B cell (primary cell): ENCODE measurements around the gene IGSF9B. TPM values are rescaled to one million over a fixed set of nuclear protein-coding genes. Genes with fewer than 3 reads are reported as not detected.

Experiments used
- ATAC-seq: fragments of 200-7000 bp; cut with Tn5 transposase; one replicate; pipeline ENCODE4 v1.10.0; 2021; ENCODE audit warnings: low read depth, mild to moderate bottlenecking, moderate number of reproducible peaks, moderate library complexity
- CTCF ChIA-PET: fragments of 350-600 bp; sonication (Branson Sonifier 250); formaldehyde crosslinking; loops from one replicate; lab custom pipeline; 2021; ENCODE audit warnings: antibody characterized with exemption, inconsistent platforms; lab: Charles Lee
- POLR2A ChIA-PET: fragments of 350-600 bp; sonication (Branson Sonifier 250); formaldehyde crosslinking; loops from one replicate; lab custom pipeline; 2021; ENCODE audit warnings: antibody characterized with exemption; lab: Charles Lee
- DNase-seq: peaks from one replicate; pipeline ENCODE4 v3.0.0; 2013
- H2AFZ ChIP-seq: 2 replicates; pipeline ENCODE4 v1.6.1; 2012; ENCODE audit warnings: mild to moderate bottlenecking, low read depth, low read length; ENCODE audit not compliant: insufficient read depth, poor library complexity, severe bottlenecking
- H3K27ac ChIP-seq, 2 donors: 1 replicate in 1 of 2; 2 replicates in 1 of 2; pipeline ENCODE4 v1.5.1; 2012 to 2013; ENCODE audit warnings: low read length in 2 of 2, mild to moderate bottlenecking in 2 of 2, moderate library complexity in 1 of 2
- H3K27me3 ChIP-seq, 4 experiments: fragments of 200-600 bp in 1 of 4; sonication (generic) in 1 of 4; replicated peaks in 1 of 4; 1 replicate in 2 of 4; 2 replicates in 2 of 4; pipeline versions ENCODE4 v1.6.1 to v1.7.0; 2013 to 2016; ENCODE audit warnings: low read length in 3 of 4, mild to moderate bottlenecking in 2 of 4, mixed read lengths in 1 of 4, moderate library complexity in 1 of 4; ENCODE audit not compliant: insufficient read depth in 4 of 4, control insufficient read depth in 3 of 4; ENCODE audit errors: control extremely low read depth in 1 of 4
- H3K36me3 ChIP-seq, 2 experiments: replicated peaks in 1 of 2; 1 replicate in 1 of 2; 2 replicates in 1 of 2; pipeline versions ENCODE4 v1.6.1 to v1.7.1; 2013; ENCODE audit warnings: low read length in 1 of 2; ENCODE audit not compliant: insufficient read depth in 2 of 2, control insufficient read depth in 1 of 2; ENCODE audit errors: control extremely low read depth in 1 of 2, extremely low read depth in 1 of 2
- H3K4me1 ChIP-seq, 2 donors: fragments of 200-600 bp in 1 of 2; sonication (generic) in 1 of 2; 1 replicate in 1 of 2; 2 replicates in 1 of 2; pipeline versions ENCODE4 v1.5.1 to v1.6.1; 2013 to 2017; ENCODE audit warnings: low read length in 2 of 2; ENCODE audit not compliant: control insufficient read depth in 2 of 2, insufficient read depth in 2 of 2
- H3K4me2 ChIP-seq: replicated peaks from 2 replicates; pipeline ENCODE3; 2012; ENCODE audit warnings: mild to moderate bottlenecking, low read depth, low read length; ENCODE audit not compliant: poor library complexity, severe bottlenecking
- H3K4me3 ChIP-seq, 5 experiments: fragments of 200-600 bp in 1 of 5; sonication (generic) in 1 of 5; 1 replicate in 3 of 5; 2 replicates in 2 of 5; pipeline versions ENCODE4 v1.5.1 to v1.7.0; 2011 to 2016; ENCODE audit warnings: low read length in 4 of 5, mild to moderate bottlenecking in 4 of 5, low read depth in 2 of 5, control low read depth in 1 of 5, moderate library complexity in 1 of 5; ENCODE audit not compliant: insufficient read depth in 1 of 5; ENCODE audit errors: control extremely low read depth in 1 of 5, extremely low read depth in 1 of 5
- H3K79me2 ChIP-seq: fragments of 200-600 bp; sonication (generic); one replicate; pipeline ENCODE4 v1.6.0; 2016; ENCODE audit warnings: low read length; ENCODE audit not compliant: control insufficient read depth, insufficient read depth
- H3K9ac ChIP-seq: fragments of 200-600 bp; sonication (generic); 2 replicates; pipeline ENCODE4 v1.6.1; 2017; ENCODE audit warnings: mild to moderate bottlenecking, low read length, moderate library complexity
- H3K9me3 ChIP-seq, 3 donors: one replicate each; pipeline versions ENCODE4 v1.6.1 to v1.7.1; 2013; ENCODE audit warnings: low read length in 2 of 3; ENCODE audit not compliant: control insufficient read depth in 2 of 3, insufficient read depth in 1 of 3; ENCODE audit errors: control extremely low read depth in 1 of 3
- H4K20me1 ChIP-seq: 2 replicates; pipeline ENCODE4 v1.6.0; 2012; ENCODE audit warnings: mild to moderate bottlenecking, low read length; ENCODE audit not compliant: insufficient read depth, control insufficient read depth, poor library complexity, severe bottlenecking
- H3K27ac Mint-ChIP-seq: one replicate; pipeline ENCODE4 v1.8.0; 2021; ENCODE audit warnings: mixed read lengths
- H3K27me3 Mint-ChIP-seq: one replicate; pipeline ENCODE4 v1.8.0; 2021; ENCODE audit warnings: mixed read lengths
- H3K4me1 Mint-ChIP-seq: one replicate; pipeline ENCODE4 v1.8.0; 2021; ENCODE audit warnings: mixed read lengths
- H3K4me3 Mint-ChIP-seq: one replicate; pipeline ENCODE4 v1.8.0; 2021; ENCODE audit warnings: mixed read lengths
- H3K9me3 Mint-ChIP-seq: one replicate; pipeline ENCODE4 v1.8.0; 2022; ENCODE audit warnings: mixed read lengths; ENCODE audit not compliant: insufficient read depth
- EZH2 ChIP-seq: IDR thresholded peaks from 2 replicates; pipeline ENCODE4 v1.6.1; 2012; ENCODE audit warnings: borderline replicate concordance, low read depth, mild to moderate bottlenecking, moderate library complexity, low read length; ENCODE audit not compliant: insufficient read depth, poor library complexity, severe bottlenecking
- WGBS: methylation state at CpG from one replicate; pipeline ENCODE4 v1.1.5; 2013; ENCODE audit warnings: missing lambda C conversion rate; ENCODE audit not compliant: insufficient coverage; 5-methylcytosine and 5-hydroxymethylcytosine counted together
- intact Hi-C: fragments of 100-400 bp; cut with micrococcal nuclease; formaldehyde crosslinking; loops from one replicate; pipeline ENCODE4 v1.10.0; 2022
- polyA plus RNA-seq: library from polyadenylated mRNA; depleted of rRNA; stranded (reverse); fragments of >200 nt; gene quantifications from 2 replicates; pipeline ENCODE4 v1.2.3, GENCODE V29; 2012
- total RNA-seq, 2 donors: library from RNA; stranded (reverse); fragments of 120-200 nt in 1 of 2; gene quantifications; 1 replicate in 1 of 2; 2 replicates in 1 of 2; pipeline versions ENCODE4 v1.2.3 to v1.2.4, GENCODE V29; 2013 to 2022
- TF ChIP-seq, protein P1 (sequence below): fragments of 200-600 bp; IDR thresholded peaks from one replicate; pipeline ENCODE4 v1.8.0; 2022; ENCODE audit warnings: antibody characterized with exemption, mild to moderate bottlenecking

The IGSF9B gene
- total and polyA plus RNA-seq, 2 donors (not counting 1 experiment from before 2014, with no cell fraction given): 0.15 to 0.37 TPM

DNA sequence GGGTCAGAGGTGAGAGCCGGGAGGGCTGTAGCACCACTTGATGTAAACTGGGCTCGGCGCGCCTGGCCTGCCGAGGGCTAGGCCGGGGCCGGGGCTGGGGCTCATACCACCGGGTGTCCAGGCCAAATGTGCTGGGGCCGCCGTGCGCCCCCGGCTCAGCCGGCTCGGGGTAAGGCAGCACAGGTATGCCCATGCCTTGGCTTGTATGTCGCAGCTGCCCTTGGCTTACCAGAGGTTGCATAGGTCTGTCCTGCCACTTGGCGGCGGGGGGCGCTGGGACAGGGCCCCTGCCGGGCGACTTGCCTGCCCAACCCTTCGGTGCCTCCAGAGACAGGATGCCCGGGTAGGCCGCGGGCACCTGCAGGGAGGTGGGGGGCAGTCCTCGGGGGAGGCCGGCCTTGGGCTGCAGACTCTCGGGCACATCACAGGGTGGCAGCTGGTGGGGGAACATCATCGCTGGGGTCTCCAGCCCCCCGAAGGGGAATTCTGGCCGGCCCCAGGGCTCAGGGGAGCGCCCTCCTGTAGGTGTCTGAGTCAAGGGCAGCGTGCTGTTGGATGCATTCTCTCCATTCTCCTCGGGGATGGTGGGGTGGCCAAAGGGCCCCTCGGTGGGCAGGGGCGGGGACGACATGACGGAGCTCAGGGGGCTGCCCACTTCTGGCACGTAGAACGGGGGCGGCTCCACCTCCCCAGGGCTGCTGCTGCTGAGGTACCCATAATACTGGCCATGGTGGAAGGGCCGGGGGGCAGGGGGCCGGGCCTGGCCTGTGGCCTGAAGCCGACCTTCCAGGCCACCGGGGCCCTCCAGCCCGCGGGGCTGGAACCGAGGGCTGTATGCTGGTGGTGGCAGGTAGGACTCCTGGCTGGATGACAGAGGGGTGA is 36.4 kb downstream of the IGSF9B start:
- Mint-ChIP-seq H3K4me3 (no peak overlapping the region), H3K27me3 (peaks cover 13% of the 10 kb centered on the region), H3K4me1 (peaks cover 5% of the 10 kb centered on the region), H3K27ac (no peak overlapping the region), H3K9me3 (no peaks in the 10 kb centered on the region)
- 95% methylated on average over 45 of the region's 47 CpGs for WGBS
- H3K4me3 ChIP-seq: no peak overlapping the region
- intact Hi-C loops: no loop called here
- peaks cover 0 to 7% (median 0%) of the 10 kb centered on the region in 4 experiments for H3K27me3 ChIP-seq
- H3K9ac ChIP-seq: no peak overlapping the region
- ChIA-PET POLR2A (no interaction called here), CTCF (no interaction called here)
- H2AFZ ChIP-seq: no peak overlapping the region
- DNase-seq (no peak), ATAC-seq (no peak)
- no peaks in the 10 kb centered on the region for H4K20me1 ChIP-seq
- H3K79me2 ChIP-seq: no peaks in the 10 kb centered on the region
- H3K9me3 ChIP-seq: peaks cover 0 to 3% (median 0%) of the 10 kb centered on the region in 3 donors
- H3K36me3 ChIP-seq: no peaks in the 10 kb centered on the region
- no peak for TF ChIP-seq EZH2
- TF ChIP-seq, protein P1, sequence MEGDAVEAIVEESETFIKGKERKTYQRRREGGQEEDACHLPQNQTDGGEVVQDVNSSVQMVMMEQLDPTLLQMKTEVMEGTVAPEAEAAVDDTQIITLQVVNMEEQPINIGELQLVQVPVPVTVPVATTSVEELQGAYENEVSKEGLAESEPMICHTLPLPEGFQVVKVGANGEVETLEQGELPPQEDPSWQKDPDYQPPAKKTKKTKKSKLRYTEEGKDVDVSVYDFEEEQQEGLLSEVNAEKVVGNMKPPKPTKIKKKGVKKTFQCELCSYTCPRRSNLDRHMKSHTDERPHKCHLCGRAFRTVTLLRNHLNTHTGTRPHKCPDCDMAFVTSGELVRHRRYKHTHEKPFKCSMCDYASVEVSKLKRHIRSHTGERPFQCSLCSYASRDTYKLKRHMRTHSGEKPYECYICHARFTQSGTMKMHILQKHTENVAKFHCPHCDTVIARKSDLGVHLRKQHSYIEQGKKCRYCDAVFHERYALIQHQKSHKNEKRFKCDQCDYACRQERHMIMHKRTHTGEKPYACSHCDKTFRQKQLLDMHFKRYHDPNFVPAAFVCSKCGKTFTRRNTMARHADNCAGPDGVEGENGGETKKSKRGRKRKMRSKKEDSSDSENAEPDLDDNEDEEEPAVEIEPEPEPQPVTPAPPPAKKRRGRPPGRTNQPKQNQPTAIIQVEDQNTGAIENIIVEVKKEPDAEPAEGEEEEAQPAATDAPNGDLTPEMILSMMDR: no peak
- no peaks in the 10 kb centered on the region for H3K4me1 ChIP-seq
- H3K27ac ChIP-seq: no peak overlapping the region
- H3K4me2 ChIP-seq: no peak overlapping the region
